OCI-LY3 (cell line): ENCODE measurements around the gene ACADSB.

Experiments
- H2AFZ ChIP-seq: fragments of 200-600, 300-600 bp; shearing (Covaris generic); 2 replicates; pipeline ENCODE4 v1.6.0; 2014; ENCODE audit warnings: antibody characterized with exemption, low read depth, low read length
- H3K27ac ChIP-seq: fragments of 200-600, 300-600 bp; sonication (generic); 2 replicates; pipeline ENCODE4 v1.5.1; 2014; ENCODE audit warnings: mild to moderate bottlenecking, low read length, moderate library complexity, mixed read lengths
- H3K27me3 ChIP-seq: fragments of 200-600, 300-600 bp; sonication (generic); 2 replicates; pipeline ENCODE4 v1.6.1; 2014; ENCODE audit warnings: low read depth, low read length, mixed read lengths
- H3K36me3 ChIP-seq: fragments of 200-600, 300-600 bp; sonication (generic); replicated peaks from 2 replicates; pipeline ENCODE3; 2014; ENCODE audit warnings: low read depth, low read length, mixed read lengths
- H3K4me1 ChIP-seq: fragments of 300-600, 200-600 bp; sonication (generic); 2 replicates; pipeline ENCODE4 v1.6.1; 2014; ENCODE audit warnings: low read length, mixed read lengths
- H3K4me2 ChIP-seq: fragments of 200-600, 300-600 bp; sonication (generic); 2 replicates; pipeline ENCODE4 v1.6.1; 2014; ENCODE audit warnings: low read length, mixed read lengths
- H3K4me3 ChIP-seq: fragments of 300-600, 200-600 bp; sonication (generic); 2 replicates; pipeline ENCODE4 v1.5.1; 2014; ENCODE audit warnings: antibody characterized with exemption, mild to moderate bottlenecking, low read length, moderate library complexity
- H3K79me2 ChIP-seq: fragments of 300-600, 200-600 bp; shearing (Covaris generic); 2 replicates; pipeline ENCODE4 v1.6.1; 2014; ENCODE audit warnings: mild to moderate bottlenecking, low read length, mixed read lengths
- H3K9ac ChIP-seq: fragments of 300-600, 200-600 bp; shearing (Covaris generic); 2 replicates; pipeline ENCODE4 v1.6.0; 2014; ENCODE audit warnings: mild to moderate bottlenecking, low read length, moderate library complexity
- H3K9me3 ChIP-seq: fragments of 200-600, 300-600 bp; shearing (Covaris generic); 2 replicates; pipeline ENCODE4 v1.6.1; 2014; ENCODE audit warnings: low read length, mixed read lengths; ENCODE audit not compliant: insufficient read depth
- H4K20me1 ChIP-seq: fragments of 200-600, 300-600 bp; sonication (generic); 2 replicates; pipeline ENCODE4 v1.6.1; 2016; ENCODE audit warnings: low read length, mixed read lengths; ENCODE audit not compliant: insufficient read depth
- CTCF ChIP-seq: fragments of 200-600, 300-600 bp; sonication (generic); IDR thresholded peaks from 2 replicates; pipeline ENCODE4 v1.5.1; 2014; ENCODE audit warnings: antibody characterized with exemption, low read length, low read depth
- EZH2phosphoT487 ChIP-seq: fragments of 200-600 bp; shearing (Covaris generic); IDR thresholded peaks from 2 replicates; pipeline ENCODE4 v1.6.1; 2018; ENCODE audit warnings: antibody characterized with exemption, mixed run types, low read depth

Gene ACADSB

GRCh38 chr10:122983898-122984297 is 24.9 kb upstream of the ACADSB start:
- no peak for TF ChIP-seq EZH2phosphoT487
- no peak for TF ChIP-seq CTCF
- Histone ChIP-seq H3K4me2 (no peak overlapping the region), H3K27me3 (no peaks in the 10 kb centered on the region), H3K4me3 (no peak overlapping the region), H3K4me1 (peaks cover 9% of the 10 kb centered on the region; the same call in 1 of the 2 replicates), H3K27ac (no peak overlapping the region), H3K9ac (no peak overlapping the region), H3K9me3 (no peaks in the 10 kb centered on the region), H4K20me1 (no peaks in the 10 kb centered on the region), H3K36me3 (no peaks in the 10 kb centered on the region), H2AFZ (no peak overlapping the region), H3K79me2 (no peaks in the 10 kb centered on the region)

GRCh38 chr10:122984708-122985107 is 24.1 kb upstream of the ACADSB start:
- no peak overlapping the region for H3K4me3 ChIP-seq
- H3K9me3 ChIP-seq, result no peaks in the 10 kb centered on the region
- H3K4me2 ChIP-seq, result no peak overlapping the region
- TF ChIP-seq EZH2phosphoT487 (no peak), CTCF (no peak)
- H3K79me2 ChIP-seq, result no peaks in the 10 kb centered on the region
- H3K36me3 ChIP-seq, result no peaks in the 10 kb centered on the region
- H4K20me1 ChIP-seq, result no peaks in the 10 kb centered on the region
- no peak overlapping the region for H2AFZ ChIP-seq
- H3K27me3 ChIP-seq, result no peaks in the 10 kb centered on the region
- peaks cover 8% of the 10 kb centered on the region; the same call in 1 of the 2 replicates for H3K4me1 ChIP-seq
- no peak overlapping the region for H3K9ac ChIP-seq
- H3K27ac ChIP-seq, result no peak overlapping the region

GRCh38 chr10:122986335-122986734 is 22.5 kb upstream of the ACADSB start:
- Histone ChIP-seq H3K4me3 (no peak overlapping the region), H3K9me3 (no peaks in the 10 kb centered on the region), H3K79me2 (no peaks in the 10 kb centered on the region), H3K9ac (no peak overlapping the region), H3K4me2 (no peak overlapping the region), H3K4me1 (peaks cover 4% of the 10 kb centered on the region; the same call in 1 of the 2 replicates), H2AFZ (no peak overlapping the region), H3K36me3 (no peaks in the 10 kb centered on the region), H4K20me1 (no peaks in the 10 kb centered on the region), H3K27me3 (no peaks in the 10 kb centered on the region), H3K27ac (no peak overlapping the region)
- TF ChIP-seq CTCF (no peak), EZH2phosphoT487 (no peak)

GRCh38 chr10:122988501-122988900 is 20.3 kb upstream of the ACADSB start:
- TF ChIP-seq CTCF, result no peak
- no peak for TF ChIP-seq EZH2phosphoT487
- H3K27me3 ChIP-seq, result no peaks in the 10 kb centered on the region
- no peaks in the 10 kb centered on the region for H3K4me1 ChIP-seq
- no peak overlapping the region for H3K4me3 ChIP-seq
- no peak overlapping the region for H3K27ac ChIP-seq
- no peaks in the 10 kb centered on the region for H3K79me2 ChIP-seq
- H2AFZ ChIP-seq, result no peak overlapping the region
- no peak overlapping the region for H3K4me2 ChIP-seq
- no peaks in the 10 kb centered on the region for H3K9me3 ChIP-seq
- H3K9ac ChIP-seq, result no peak overlapping the region
- H4K20me1 ChIP-seq, result no peaks in the 10 kb centered on the region
- H3K36me3 ChIP-seq, result no peaks in the 10 kb centered on the region
